BLaER1 (cell line): ENCODE results near the gene HOXA4.

Experiments
- H3K27ac ChIP-seq: shearing (Covaris generic); formaldehyde crosslinking; 2 replicates; pipeline ENCODE4 v1.8.1; 2022
- H3K27me3 ChIP-seq: shearing (Covaris generic); formaldehyde crosslinking; 2 replicates; pipeline ENCODE4 v1.8.1; 2022
- H3K36me3 ChIP-seq: shearing (Covaris generic); formaldehyde crosslinking; 2 replicates; pipeline ENCODE4 v1.8.1; 2022
- H3K4me1 ChIP-seq: shearing (Covaris generic); formaldehyde crosslinking; 2 replicates; pipeline ENCODE4 v1.8.1; 2022
- H3K4me2 ChIP-seq: shearing (Covaris generic); formaldehyde crosslinking; 2 replicates; pipeline ENCODE4 v1.8.1; 2022
- H3K4me3 ChIP-seq: shearing (Covaris generic); formaldehyde crosslinking; 2 replicates; pipeline ENCODE4 v1.8.1; 2022
- H3K9ac ChIP-seq: shearing (Covaris generic); formaldehyde crosslinking; 2 replicates; pipeline ENCODE4 v1.8.1; 2022
- H3K9me3 ChIP-seq: shearing (Covaris generic); formaldehyde crosslinking; 2 replicates; pipeline ENCODE4 v1.8.1; 2022
- H4K20me1 ChIP-seq: shearing (Covaris generic); formaldehyde crosslinking; 2 replicates; pipeline ENCODE4 v1.8.1; 2022
- Cebpa-rat ChIP-seq: shearing (Covaris generic); IDR thresholded peaks from 2 replicates; pipeline ENCODE4 v1.8.1; 2022

HOXA4 gene

DNA sequence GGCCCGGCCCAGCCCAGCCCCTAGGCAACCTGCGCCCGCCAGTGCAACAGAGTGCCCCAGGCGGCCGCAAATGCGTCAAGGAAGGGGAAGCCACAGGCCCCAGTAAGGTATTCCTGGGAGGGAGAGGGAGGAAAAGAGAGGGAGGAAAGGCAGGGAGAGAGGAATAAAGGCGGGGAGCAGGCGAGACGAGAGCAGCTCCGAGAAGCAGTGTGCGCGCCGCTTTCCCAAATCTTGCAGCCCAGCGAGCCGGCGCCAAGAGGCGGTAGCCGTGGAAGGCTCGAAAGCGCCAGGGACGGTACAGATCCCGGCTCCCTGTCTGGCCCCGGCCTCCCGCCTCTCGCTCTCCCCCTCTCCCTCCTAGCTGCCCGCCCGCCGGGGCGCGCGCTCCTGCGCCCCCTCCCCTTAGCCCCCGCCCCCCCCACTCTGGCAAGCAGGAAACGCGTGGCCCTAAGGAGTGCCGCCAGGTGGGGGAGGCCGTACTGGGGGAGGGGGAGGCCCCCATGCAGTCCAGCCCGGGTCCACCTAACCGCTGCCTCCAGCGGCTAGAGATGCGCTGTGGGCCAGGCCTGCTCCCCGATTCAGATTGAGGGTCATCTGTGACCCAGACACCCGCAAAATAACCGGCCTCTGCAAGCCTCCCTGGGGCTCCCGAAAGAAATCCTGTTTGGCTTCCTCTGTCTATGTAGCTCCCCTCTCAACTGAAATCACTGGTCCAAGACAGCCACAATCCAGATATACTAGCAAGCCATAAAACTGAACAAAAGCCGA is 39.3 kb upstream of the HOXA4 start:
- no peak overlapping the region for H3K9ac ChIP-seq
- H3K4me1 ChIP-seq: no peaks in the 10 kb centered on the region
- peaks cover 100% of the 10 kb centered on the region for H4K20me1 ChIP-seq
- H3K27me3 ChIP-seq: peaks cover 100% of the 10 kb centered on the region
- H3K9me3 ChIP-seq: peaks cover 51% of the 10 kb centered on the region
- no peak overlapping the region for H3K4me2 ChIP-seq
- H3K4me3 ChIP-seq: no peak overlapping the region
- H3K36me3 ChIP-seq: no peaks in the 10 kb centered on the region
- no peak overlapping the region for H3K27ac ChIP-seq
- no peak for TF ChIP-seq Cebpa-rat

DNA sequence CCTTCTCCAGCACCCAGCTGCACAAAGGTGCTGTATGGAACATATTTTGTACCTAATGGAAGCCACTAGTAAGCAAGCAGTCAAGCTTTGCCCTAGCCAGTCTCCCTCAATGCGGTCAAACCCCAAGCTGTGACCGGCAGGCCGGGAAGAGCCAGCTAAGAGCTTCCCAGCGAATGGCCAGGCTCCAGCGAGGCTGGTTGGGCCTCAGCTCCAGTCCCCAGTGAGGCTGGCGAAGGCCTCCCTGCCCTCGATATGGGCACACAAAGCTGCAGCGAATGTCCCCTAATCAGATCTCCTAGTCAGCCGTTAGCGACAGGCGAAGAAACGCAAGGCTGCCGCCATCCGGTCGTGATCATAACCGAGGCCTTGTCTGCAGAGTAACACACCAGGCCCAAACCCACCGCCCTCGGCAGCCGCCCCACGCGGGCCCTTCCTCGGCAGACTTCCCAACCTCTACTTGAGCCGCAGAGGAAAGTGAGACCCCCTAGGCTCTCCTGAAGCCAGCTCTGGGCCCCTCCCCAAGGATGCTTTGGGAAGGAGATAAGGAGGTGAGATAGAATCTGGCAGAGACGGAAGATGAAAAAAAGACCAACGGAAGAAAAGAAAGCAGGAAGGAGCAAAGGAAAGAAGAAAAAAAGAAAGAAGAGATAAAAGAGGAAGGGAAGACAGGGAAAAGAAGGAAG is 37.8 kb upstream of the HOXA4 start:
- Histone ChIP-seq H3K4me2 (no peak overlapping the region), H4K20me1 (peaks cover 100% of the 10 kb centered on the region), H3K27me3 (peaks cover 100% of the 10 kb centered on the region), H3K36me3 (no peaks in the 10 kb centered on the region), H3K4me3 (no peak overlapping the region), H3K9me3 (peaks cover 37% of the 10 kb centered on the region), H3K4me1 (no peaks in the 10 kb centered on the region), H3K9ac (no peak overlapping the region), H3K27ac (no peak overlapping the region)
- no peak for TF ChIP-seq Cebpa-rat

DNA sequence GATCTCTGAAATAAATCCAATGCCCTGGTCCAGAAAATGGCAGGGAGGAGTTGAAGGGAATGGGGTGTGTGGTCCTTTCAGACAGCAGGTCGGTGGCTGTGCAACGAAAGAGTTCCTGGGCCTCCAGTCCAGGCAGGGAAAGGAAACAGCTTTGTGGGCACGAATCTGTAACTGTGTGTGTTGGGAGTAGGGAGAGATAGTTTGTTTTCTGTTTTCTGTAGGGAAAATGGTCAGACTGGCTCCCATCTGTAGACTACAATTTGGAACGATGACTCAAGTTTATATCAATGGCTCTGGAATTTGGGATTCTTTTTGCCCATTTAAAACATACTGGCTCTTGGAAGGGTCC is 37.3 kb upstream of the HOXA4 start:
- Histone ChIP-seq H3K4me3 (no peak overlapping the region), H3K4me1 (no peaks in the 10 kb centered on the region), H3K36me3 (no peaks in the 10 kb centered on the region), H3K27ac (no peak overlapping the region), H3K27me3 (peaks cover 100% of the 10 kb centered on the region), H3K9me3 (peaks cover 32% of the 10 kb centered on the region), H3K4me2 (no peak overlapping the region), H4K20me1 (peaks cover 100% of the 10 kb centered on the region), H3K9ac (no peak overlapping the region)
- no peak for TF ChIP-seq Cebpa-rat

DNA sequence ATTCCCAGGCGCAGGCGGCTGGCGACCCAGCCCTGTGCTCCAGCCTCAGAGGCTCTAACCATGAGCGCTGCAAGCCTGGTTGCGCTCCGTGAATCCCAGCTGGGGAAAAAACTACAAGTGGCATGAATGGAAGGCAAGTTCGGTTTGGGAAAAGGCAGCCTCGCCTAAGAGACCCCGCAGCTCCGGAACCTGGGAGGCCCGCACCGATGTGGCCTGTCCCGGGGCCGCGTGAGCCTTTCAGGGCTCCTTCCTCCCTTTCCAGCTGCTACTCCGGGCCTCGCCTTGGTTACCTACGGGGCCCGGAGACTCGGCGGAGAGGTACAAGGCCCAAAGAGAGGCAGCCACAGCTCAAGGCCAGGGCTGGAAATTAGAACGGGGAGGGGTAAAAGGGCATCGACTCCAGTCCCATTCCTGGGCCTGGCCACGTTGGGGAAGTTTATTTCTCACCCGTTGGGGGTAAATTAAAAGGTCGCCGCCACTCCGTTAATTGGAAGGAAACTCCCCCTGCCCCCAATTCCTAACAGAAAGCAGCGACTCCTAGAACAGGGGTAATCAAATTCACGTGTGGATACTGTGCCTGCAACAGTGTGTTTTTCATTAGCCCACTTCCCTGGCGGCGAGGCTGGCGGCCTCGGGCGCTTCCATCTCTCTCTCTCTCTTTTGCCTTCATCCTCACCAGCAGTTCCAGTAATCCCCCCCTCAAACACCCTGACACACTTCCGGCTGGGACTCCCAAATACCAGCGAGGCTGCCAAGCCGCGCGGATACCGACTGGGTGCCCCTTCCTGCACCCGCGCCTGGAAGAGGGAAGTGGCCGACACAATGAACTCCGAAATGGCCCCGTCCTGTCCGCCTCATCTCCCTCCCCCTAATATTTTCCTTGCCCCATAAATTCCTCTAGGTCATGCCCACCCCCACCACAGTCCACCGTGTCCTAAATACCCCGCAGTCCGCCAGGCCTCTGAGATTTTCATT is 36.3 kb upstream of the HOXA4 start:
- H3K9me3 ChIP-seq: peaks cover 21% of the 10 kb centered on the region
- H3K27ac ChIP-seq: no peak overlapping the region
- no peak for TF ChIP-seq Cebpa-rat
- H3K36me3 ChIP-seq: no peaks in the 10 kb centered on the region
- H3K4me2 ChIP-seq: no peak overlapping the region
- H3K4me1 ChIP-seq: no peaks in the 10 kb centered on the region
- no peak overlapping the region for H3K4me3 ChIP-seq
- no peak overlapping the region for H3K9ac ChIP-seq
- peaks cover 100% of the 10 kb centered on the region for H3K27me3 ChIP-seq
- peaks cover 100% of the 10 kb centered on the region for H4K20me1 ChIP-seq

DNA sequence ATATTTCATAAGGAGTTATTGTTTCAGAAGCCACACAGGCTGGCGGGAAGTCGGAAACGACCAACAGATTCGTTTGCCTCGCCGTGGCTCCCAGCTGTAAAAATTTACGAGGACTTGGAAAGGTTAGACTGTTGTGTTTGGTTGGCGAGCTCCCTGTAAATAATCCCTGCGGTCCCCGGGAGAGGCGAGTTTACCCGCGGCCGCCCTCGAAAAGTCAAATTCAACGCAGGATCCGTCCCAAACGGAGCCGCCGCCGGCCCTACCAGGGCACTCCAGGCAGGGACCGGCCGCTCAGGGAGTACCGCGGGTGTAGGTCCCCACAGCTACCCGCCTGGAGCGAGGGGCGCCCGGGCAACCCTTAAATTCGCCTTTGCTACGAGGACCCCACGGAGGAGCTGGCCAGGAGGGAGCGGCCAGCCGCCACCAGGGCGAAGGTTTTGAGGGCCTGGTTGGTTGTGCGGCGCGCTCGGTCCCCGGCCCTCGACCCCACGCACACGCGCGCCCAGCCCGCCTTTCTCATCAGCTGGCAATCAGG is 35.5 kb upstream of the HOXA4 start:
- peaks cover 100% of the 10 kb centered on the region for H3K27me3 ChIP-seq
- peaks cover 17% of the 10 kb centered on the region for H3K9me3 ChIP-seq
- no peak overlapping the region for H3K27ac ChIP-seq
- no peaks in the 10 kb centered on the region for H3K36me3 ChIP-seq
- H3K4me3 ChIP-seq: no peak overlapping the region
- TF ChIP-seq Cebpa-rat: no peak
- no peak overlapping the region for H3K4me2 ChIP-seq
- H3K4me1 ChIP-seq: no peaks in the 10 kb centered on the region; the same call in 1 of the 2 replicates
- peaks cover 95% of the 10 kb centered on the region for H4K20me1 ChIP-seq
- H3K9ac ChIP-seq: no peak overlapping the region

DNA sequence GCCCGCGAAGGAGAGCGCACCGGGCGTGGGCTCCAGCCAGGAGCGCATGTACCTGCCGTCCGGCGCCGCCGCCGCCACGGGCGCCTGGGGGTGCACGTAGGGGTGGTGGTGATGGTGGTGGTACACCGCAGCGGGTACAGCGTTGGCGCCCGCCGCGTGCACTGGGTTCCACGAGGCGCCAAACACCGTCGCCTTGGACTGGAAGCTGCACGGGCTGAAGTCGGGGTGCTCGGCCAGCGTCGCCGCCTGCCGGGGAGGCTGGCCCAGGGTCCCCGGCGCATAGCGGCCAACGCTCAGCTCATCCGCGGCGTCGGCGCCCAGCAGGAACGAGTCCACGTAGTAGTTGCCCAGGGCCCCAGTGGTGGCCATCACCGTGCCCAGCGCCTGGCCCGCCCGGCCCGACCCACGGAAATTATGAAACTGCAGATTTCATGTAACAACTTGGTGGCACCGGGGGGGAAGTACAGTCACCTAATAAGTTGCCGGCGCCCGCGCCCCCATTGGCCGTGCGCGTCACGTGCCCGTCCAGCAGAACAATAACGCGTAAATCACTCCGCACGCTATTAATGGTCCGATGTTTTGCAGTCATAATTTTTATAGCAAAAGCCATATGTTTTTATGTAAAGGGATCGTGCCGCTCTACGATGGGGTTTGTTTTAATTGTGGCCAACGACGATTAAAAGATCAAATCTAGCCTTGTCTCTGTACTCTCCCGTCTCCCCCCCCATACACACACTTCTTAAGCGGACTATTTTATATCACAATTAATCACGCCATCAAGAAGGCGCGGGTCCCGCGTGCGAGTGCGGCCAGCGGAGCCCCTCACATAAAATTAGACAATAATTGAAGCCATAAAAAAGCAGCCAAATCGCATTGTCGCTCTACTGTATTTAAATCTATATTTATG is 34.8 kb upstream of the HOXA4 start, which contains the start of gene HOXA9:
TSS of gene HOXA9 (minus strand) at position 449 of the 907 bp plus-strand sequence. CDS start at position 369, 80 bp downstream.
- no peak within 1 kb of the TSS for H3K27ac ChIP-seq
- peaks cover 6% of the 10 kb centered on the region for H3K4me1 ChIP-seq
- peaks cover 100% of the 10 kb centered on the region for H3K27me3 ChIP-seq
- no peak within 1 kb of the TSS for H3K4me2 ChIP-seq
- peaks cover 17% of the 10 kb centered on the region for H3K9me3 ChIP-seq
- peaks cover 92% of the 10 kb centered on the region for H4K20me1 ChIP-seq
- no peak within 1 kb of the TSS for H3K4me3 ChIP-seq
- no peak within 1 kb of the TSS for H3K9ac ChIP-seq
- TF ChIP-seq Cebpa-rat: no peak
- H3K36me3 ChIP-seq: no peaks in the 10 kb centered on the region

DNA sequence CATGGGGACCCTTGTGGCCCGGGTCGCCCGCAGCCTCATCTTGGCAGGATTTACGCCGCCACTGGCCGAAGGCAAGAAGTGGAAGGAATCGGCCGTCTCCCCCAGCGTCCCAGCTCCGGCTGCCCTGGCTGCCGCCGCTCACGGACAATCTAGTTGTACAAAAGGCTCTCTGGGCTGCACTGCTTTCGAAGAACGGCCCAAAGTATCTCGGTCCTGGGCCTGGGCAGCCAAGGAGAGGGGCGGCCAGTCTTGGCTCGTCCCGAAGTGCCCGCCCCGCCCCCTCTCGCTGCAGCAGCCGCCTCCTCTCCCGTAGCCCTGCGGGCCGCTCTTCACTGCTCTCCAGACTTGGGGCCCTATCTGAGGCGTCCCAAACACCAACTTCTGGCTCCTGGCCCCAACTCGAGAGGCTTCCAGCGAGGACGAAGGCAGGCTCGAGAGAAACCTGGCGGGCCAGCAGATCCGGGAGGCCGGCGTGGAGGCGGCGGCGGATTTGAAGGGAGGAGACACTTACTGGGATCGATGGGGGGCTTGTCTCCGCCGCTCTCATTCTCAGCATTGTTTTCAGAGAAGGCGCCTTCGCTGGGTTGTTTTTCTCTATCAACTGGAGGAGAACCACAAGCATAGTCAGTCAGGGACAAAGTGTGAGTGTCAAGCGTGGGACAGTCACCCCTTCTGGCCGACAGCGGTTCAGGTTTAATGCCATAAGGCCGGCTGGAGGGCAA is 34.0 kb upstream of the HOXA4 start:
- peaks cover 17% of the 10 kb centered on the region for H3K9me3 ChIP-seq
- H3K4me1 ChIP-seq: peaks cover 9% of the 10 kb centered on the region
- H3K4me2 ChIP-seq: no peak overlapping the region
- peaks cover 100% of the 10 kb centered on the region for H3K27me3 ChIP-seq
- H3K27ac ChIP-seq: no peak overlapping the region
- no peak overlapping the region for H3K9ac ChIP-seq
- H3K36me3 ChIP-seq: no peaks in the 10 kb centered on the region
- H3K4me3 ChIP-seq: no peak overlapping the region
- peaks cover 92% of the 10 kb centered on the region for H4K20me1 ChIP-seq
- no peak for TF ChIP-seq Cebpa-rat

DNA sequence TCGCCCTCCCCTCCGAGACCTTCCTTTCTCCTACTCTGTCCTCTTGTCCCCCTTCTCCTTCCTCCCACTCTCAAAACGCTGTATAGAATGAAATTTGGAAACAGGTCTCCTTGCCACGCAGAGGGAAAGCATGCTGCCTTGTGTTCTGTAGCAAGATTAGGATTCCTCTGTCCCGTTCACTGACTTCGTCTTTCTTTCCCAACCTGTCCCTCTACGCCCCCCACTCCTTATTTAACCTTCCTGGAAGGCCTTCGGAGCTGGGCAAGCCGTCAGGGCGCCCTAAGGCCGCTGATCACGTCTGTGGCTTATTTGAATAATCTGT is 33.4 kb upstream of the HOXA4 start:
- no peak overlapping the region for H3K27ac ChIP-seq
- no peak overlapping the region for H3K4me3 ChIP-seq

More for the DNA sequence above, 33.4 kb upstream of the HOXA4 start:
- Histone ChIP-seq H3K27me3 (peaks cover 100% of the 10 kb centered on the region), H3K4me2 (no peak overlapping the region), H3K9ac (no peak overlapping the region), H3K4me1 (peaks cover 9% of the 10 kb centered on the region), H3K36me3 (no peaks in the 10 kb centered on the region), H3K9me3 (peaks cover 17% of the 10 kb centered on the region), H4K20me1 (peaks cover 92% of the 10 kb centered on the region)
- no peak for TF ChIP-seq Cebpa-rat
